GM19372 (cell line): ENCODE results near the gene ATP10A.

ENCODE experiments used
- ATAC-seq: cut with Tn5 transposase; IDR thresholded peaks from one replicate; pipeline ENCODE4 v1.9.1; 2021; ENCODE audit warnings: mild to moderate bottlenecking, low read depth, moderate library complexity; ENCODE audit not compliant: unreplicated experiment

The ATP10A gene

GRCh38 chr15:25830844-25831451, 32.2 kb downstream of the ATP10A start:
- no peak for ATAC-seq

GRCh38 chr15:25829073-25829472, 34.1 kb downstream of the ATP10A start:
- no peak for ATAC-seq

- ATAC-seq: no peak
These were observed 37.9 kb downstream of the ATP10A start for GRCh38 chr15:25825207-25825606.

GRCh38 chr15:25824618-25825017, 38.5 kb downstream of the ATP10A start:
- no peak for ATAC-seq

- ATAC-seq: no peak
These were observed 50.3 kb downstream of the ATP10A start for GRCh38 chr15:25812845-25813244.

- ATAC-seq: no peak
These were observed 51.1 kb downstream of the ATP10A start for GRCh38 chr15:25812073-25812472.

GRCh38 chr15:25811481-25811906, 51.6 kb downstream of the ATP10A start:
- ATAC-seq: no peak

- no peak for ATAC-seq
These were observed 52.5 kb downstream of the ATP10A start for GRCh38 chr15:25810631-25811091.

- ATAC-seq: no peak
These were observed 53.0 kb downstream of the ATP10A start for GRCh38 chr15:25810154-25810553.

GRCh38 chr15:25807063-25807462, 56.1 kb downstream of the ATP10A start:
- no peak for ATAC-seq

GRCh38 chr15:25805031-25805430, 58.1 kb downstream of the ATP10A start:
- no peak for ATAC-seq

GRCh38 chr15:25804451-25804850, 58.7 kb downstream of the ATP10A start:
- no peak for ATAC-seq

- no peak for ATAC-seq
These were observed 59.6 kb downstream of the ATP10A start for GRCh38 chr15:25803541-25803940.

- ATAC-seq: no peak
These were observed 60.1 kb downstream of the ATP10A start for GRCh38 chr15:25803036-25803435.

- ATAC-seq: no peak
These were observed 60.8 kb downstream of the ATP10A start for GRCh38 chr15:25802285-25802830.

- ATAC-seq: no peak
These were observed 61.4 kb downstream of the ATP10A start for GRCh38 chr15:25801586-25802284.

- ATAC-seq: no peak
These were observed 62.2 kb downstream of the ATP10A start for GRCh38 chr15:25800761-25801515.

GRCh38 chr15:25799906-25800700, 63.0 kb downstream of the ATP10A start:
- no peak for ATAC-seq

GRCh38 chr15:25797936-25798901, 64.9 kb downstream of the ATP10A start:
- no peak for ATAC-seq
